Gastrocnemius medialis (tissue), 4 donors: ENCODE data around the gene TXNRD1. TPM values are rescaled to one million over a fixed set of nuclear protein-coding genes. Genes with fewer than 3 reads are reported as not detected.

Source experiments
- ATAC-seq, 2 donors: fragments of 150-250 bp; one replicate each; pipeline ENCODE4 v1.9.1; 2016
- DNase-seq, 2 donors: peaks; one replicate each; pipeline ENCODE4 v3.0.0-alpha.2; 2019
- H3K27ac ChIP-seq, 4 donors: fragments of 200-600 bp; sonication (generic); 1 replicate in 1 of 4; 2 replicates in 3 of 4; pipeline ENCODE4 v1.5.1; 2016 to 2018; ENCODE audit warnings: mild to moderate bottlenecking in 2 of 4, moderate library complexity in 1 of 4
- H3K27me3 ChIP-seq, 3 donors: fragments of 200-600 bp; sonication (generic) in 2 of 3; 1 replicate in 1 of 3; 2 replicates in 2 of 3; pipeline versions ENCODE4 v1.5.1 to v1.6.0; 2016 to 2019; ENCODE audit warnings: mild to moderate bottlenecking in 1 of 3, moderate library complexity in 1 of 3
- H3K36me3 ChIP-seq, 2 donors: fragments of 200-600 bp; sonication (generic) in 1 of 2; one replicate each; pipeline ENCODE4 v1.5.1; 2017 to 2018
- H3K4me1 ChIP-seq, 2 donors: fragments of 200-600 bp; sonication (generic) in 1 of 2; one replicate each; pipeline ENCODE4 v1.5.1; 2016 to 2017; ENCODE audit warnings: mild to moderate bottlenecking in 2 of 2
- H3K4me3 ChIP-seq, 4 donors: fragments of 200-600 bp; sonication (generic) in 3 of 4; 1 replicate in 1 of 4; 2 replicates in 3 of 4; pipeline ENCODE4 v1.5.1; 2016 to 2019; ENCODE audit warnings: mild to moderate bottlenecking in 2 of 4
- H3K9me3 ChIP-seq, 3 donors: fragments of 200-600 bp; sonication (generic) in 2 of 3; 1 replicate in 1 of 3; 2 replicates in 2 of 3; pipeline ENCODE4 v1.5.1; 2016 to 2019
- POLR2A ChIP-seq, 2 donors: fragments of 450-650 bp; IDR thresholded peaks; one replicate each; pipeline ENCODE4 v1.6.1; 2017; ENCODE audit warnings: antibody characterized with exemption in 2 of 2, mild to moderate bottlenecking in 2 of 2, moderate library complexity in 2 of 2
- in situ Hi-C, 4 donors: fragments of 200-750 bp; cut with MboI; loops; one replicate each; pipeline versions ENCODE4 v1.15.0 to v1.8.0; 2017; ENCODE audit warnings: low sequenced_read_pairs in 4 of 4
- intact Hi-C: fragments of 100-400 bp; cut with DNase I; formaldehyde crosslinking; loops from one replicate; pipeline ENCODE4 v1.15.1; 2023; ENCODE audit warnings: low total_unique reads
- total RNA-seq, 4 donors: library from RNA; depleted of rRNA; stranded (reverse); fragments of >200 nt; gene quantifications; one replicate each; pipeline versions ENCODE4 v1.1.0 to v1.2.3, GENCODE V29; 2016
- TF ChIP-seq, protein P1 (sequence below), 5 experiments: fragments of 450-650 bp in 3 of 5; fragments of 200-600 bp in 2 of 5; sonication (generic) in 2 of 5; IDR thresholded peaks in 4 of 5; conservative IDR thresholded peaks in 1 of 5; 1 replicate in 4 of 5; 2 replicates in 1 of 5; pipeline ENCODE4 v1.5.1; 2016 to 2019; ENCODE audit warnings: antibody characterized with exemption in 5 of 5, mild to moderate bottlenecking in 3 of 5, moderate library complexity in 3 of 5

The TXNRD1 gene
- total RNA-seq, 4 donors from 2014 or later = 96.6 to 139 (median 118) TPM

DNA sequence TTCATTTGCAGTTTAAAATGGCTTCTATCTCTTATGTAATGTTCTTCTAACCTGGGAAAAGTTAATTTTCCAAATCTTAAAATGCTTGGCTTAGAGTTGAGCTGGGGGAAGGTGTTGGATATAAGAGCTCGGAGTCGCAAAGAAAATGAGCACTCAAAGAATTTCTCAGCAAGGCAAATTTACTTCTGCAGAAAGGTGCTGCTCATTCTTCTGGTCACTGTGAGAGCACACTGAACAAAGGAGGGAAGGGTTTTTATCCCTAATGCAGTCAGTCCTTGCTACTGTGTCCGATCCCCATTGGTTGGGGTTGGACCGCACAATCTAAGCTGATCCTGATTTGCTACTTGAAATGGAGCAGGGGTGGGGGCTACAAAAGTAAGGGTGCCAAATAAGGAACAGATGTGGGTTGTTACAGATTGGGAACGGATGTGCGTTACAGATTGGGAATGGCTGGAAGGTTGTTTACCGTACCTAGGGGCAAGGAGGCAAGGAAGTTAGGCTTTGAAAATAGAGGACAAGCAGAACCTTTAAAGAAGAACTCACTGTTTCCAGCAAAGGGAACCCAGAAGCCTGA, 19.4 kb downstream of the TXNRD1 start:
- H3K4me1 ChIP-seq = no peaks in the 10 kb centered on the region
- TF ChIP-seq, protein P1, sequence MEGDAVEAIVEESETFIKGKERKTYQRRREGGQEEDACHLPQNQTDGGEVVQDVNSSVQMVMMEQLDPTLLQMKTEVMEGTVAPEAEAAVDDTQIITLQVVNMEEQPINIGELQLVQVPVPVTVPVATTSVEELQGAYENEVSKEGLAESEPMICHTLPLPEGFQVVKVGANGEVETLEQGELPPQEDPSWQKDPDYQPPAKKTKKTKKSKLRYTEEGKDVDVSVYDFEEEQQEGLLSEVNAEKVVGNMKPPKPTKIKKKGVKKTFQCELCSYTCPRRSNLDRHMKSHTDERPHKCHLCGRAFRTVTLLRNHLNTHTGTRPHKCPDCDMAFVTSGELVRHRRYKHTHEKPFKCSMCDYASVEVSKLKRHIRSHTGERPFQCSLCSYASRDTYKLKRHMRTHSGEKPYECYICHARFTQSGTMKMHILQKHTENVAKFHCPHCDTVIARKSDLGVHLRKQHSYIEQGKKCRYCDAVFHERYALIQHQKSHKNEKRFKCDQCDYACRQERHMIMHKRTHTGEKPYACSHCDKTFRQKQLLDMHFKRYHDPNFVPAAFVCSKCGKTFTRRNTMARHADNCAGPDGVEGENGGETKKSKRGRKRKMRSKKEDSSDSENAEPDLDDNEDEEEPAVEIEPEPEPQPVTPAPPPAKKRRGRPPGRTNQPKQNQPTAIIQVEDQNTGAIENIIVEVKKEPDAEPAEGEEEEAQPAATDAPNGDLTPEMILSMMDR (IDR thresholded peaks at IDR 0.05 in 4 of 5, conservative IDR thresholded peaks at IDR 0.05 in 1 of 5) = no peak
- no peak for TF ChIP-seq POLR2A (IDR thresholded peaks at IDR 0.05)
- ATAC-seq (no peak), DNase-seq (no peak)
- H3K36me3 ChIP-seq = no peaks in the 10 kb centered on the region
- intact Hi-C loops = no loop called here
- H3K9me3 ChIP-seq = no peaks in the 10 kb centered on the region
- H3K27me3 ChIP-seq = no peaks in the 10 kb centered on the region
- no peak overlapping the region for H3K4me3 ChIP-seq
- no peak overlapping the region for H3K27ac ChIP-seq
- in situ Hi-C loops = no loop called here

DNA sequence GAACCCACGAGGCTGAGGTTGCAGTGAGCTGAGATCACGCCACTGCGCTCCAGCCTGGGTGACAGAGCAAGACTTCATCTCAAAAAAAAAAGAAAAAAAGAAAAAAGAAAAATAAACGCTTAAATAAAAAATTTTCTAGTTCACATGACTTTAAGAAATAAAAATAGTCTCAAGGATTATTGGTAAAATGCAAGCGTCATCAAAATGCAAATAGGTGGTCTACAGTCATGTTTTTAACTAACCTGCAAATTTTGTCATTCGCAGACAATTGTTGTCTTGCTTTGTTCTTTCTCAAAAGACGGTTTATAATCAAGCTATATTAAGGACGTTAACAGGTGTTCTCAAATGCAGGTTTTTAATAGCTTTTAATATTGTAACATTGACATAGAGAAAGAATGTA, 22.4 kb downstream of the TXNRD1 start:
- Histone ChIP-seq H3K9me3 (no peaks in the 10 kb centered on the region), H3K27me3 (no peaks in the 10 kb centered on the region), H3K4me3 (no peak overlapping the region), H3K36me3 (no peaks in the 10 kb centered on the region), H3K4me1 (no peaks in the 10 kb centered on the region), H3K27ac (no peak overlapping the region)
- DNase-seq (no peak), ATAC-seq (no peak)
- in situ Hi-C loops (no loop called here), intact Hi-C loops (no loop called here)
- no peak for TF ChIP-seq POLR2A (IDR thresholded peaks at IDR 0.05)
- TF ChIP-seq, protein P1 (IDR thresholded peaks at IDR 0.05 in 4 of 5, conservative IDR thresholded peaks at IDR 0.05 in 1 of 5) = no peak

DNA sequence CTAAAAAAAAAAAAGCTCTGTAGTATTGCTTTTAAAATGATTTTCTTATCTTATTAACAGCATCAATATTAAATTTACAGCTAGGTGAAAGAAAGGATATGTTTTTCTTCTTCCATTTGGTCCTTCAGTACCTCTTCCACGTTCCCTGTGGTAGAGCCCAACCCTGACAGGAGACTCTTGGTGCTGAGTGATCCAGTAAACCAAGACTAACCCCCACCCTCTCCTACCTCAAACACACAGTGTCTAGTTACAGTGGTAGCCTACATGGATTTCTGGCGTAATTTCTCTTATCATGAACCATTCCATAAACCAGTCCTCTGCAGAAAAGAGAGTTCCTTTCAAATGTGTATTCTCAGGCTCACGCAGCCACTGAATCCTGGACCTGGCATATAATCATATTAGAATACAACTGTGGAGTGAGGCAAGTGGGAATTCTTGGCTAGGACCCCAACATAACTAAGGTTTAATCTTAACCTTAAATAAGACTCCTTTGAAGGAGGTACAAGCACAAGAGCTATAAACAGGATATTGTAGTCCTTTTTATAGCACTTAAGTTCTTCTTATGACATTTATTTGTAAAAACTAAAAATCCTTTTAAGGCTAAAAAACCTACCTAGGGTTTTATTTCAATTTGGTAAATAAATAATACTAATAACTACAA, 27.1 kb downstream of the TXNRD1 start:
- Histone ChIP-seq H3K27ac (no peak overlapping the region), H3K36me3 (no peaks in the 10 kb centered on the region), H3K27me3 (no peaks in the 10 kb centered on the region), H3K4me3 (no peak overlapping the region), H3K4me1 (no peaks in the 10 kb centered on the region), H3K9me3 (no peaks in the 10 kb centered on the region)
- TF ChIP-seq, protein P1 (IDR thresholded peaks at IDR 0.05 in 4 of 5, conservative IDR thresholded peaks at IDR 0.05 in 1 of 5) = no peak
- no peak for TF ChIP-seq POLR2A (IDR thresholded peaks at IDR 0.05)
- ATAC-seq = no peak
- no peak for DNase-seq
- in situ Hi-C loops = no loop called here
- intact Hi-C loops = no loop called here

DNA sequence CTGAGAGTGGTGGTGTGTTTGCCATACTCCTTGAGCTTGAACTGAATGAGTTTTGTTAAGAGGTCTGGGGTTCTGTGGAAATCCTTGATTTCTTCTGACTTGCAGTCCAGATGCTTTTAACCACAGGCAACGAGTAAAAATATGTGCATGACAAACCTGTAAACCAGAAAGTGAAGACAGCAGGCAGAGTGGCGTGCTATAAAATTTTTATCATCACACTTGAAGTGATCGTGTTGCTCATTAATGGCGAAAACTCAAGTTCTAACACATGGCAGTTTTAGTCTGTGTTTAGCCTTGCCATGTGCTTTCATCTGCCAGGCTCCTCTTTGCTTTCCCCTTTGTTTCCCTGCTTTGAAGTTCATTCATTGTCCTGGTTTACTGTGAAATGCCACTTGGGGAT, 28.0 kb downstream of the TXNRD1 start:
- Histone ChIP-seq H3K4me3 (no peak overlapping the region), H3K9me3 (no peaks in the 10 kb centered on the region), H3K27me3 (no peaks in the 10 kb centered on the region), H3K4me1 (no peaks in the 10 kb centered on the region), H3K27ac (no peak overlapping the region), H3K36me3 (no peaks in the 10 kb centered on the region)
- TF ChIP-seq POLR2A (IDR thresholded peaks at IDR 0.05) = no peak
- TF ChIP-seq, protein P1 (IDR thresholded peaks at IDR 0.05 in 4 of 5, conservative IDR thresholded peaks at IDR 0.05 in 1 of 5) = no peak
- DNase-seq (no peak), ATAC-seq (no peak)
- intact Hi-C loops (no loop called here), in situ Hi-C loops (no loop called here)
